Liver (tissue), 9 donors: ENCODE measurements around the gene MUC21. TPM values are rescaled to one million over a fixed set of nuclear protein-coding genes. Genes with fewer than 3 reads are reported as not detected.

Experiments used
- DNase-seq: peaks from one replicate; pipeline ENCODE4 v3.0.0-alpha.2; 2017; ENCODE audit warnings: low spot score
- H3K27ac ChIP-seq, 2 donors: one replicate each; pipeline ENCODE4 v1.7.0; 2013; ENCODE audit warnings: inconsistent platforms in 2 of 2, low read length in 2 of 2, control low read depth in 1 of 2, low read depth in 1 of 2, mild to moderate bottlenecking in 1 of 2
- H3K27me3 ChIP-seq, 4 donors: one replicate each; pipeline versions ENCODE4 v1.6.1 to v1.7.0; 2013; ENCODE audit warnings: low read length in 3 of 4, inconsistent platforms in 1 of 4, mild to moderate bottlenecking in 1 of 4, moderate library complexity in 1 of 4; ENCODE audit not compliant: control insufficient read depth in 4 of 4, insufficient read depth in 4 of 4
- H3K36me3 ChIP-seq, 4 donors: one replicate each; pipeline versions ENCODE4 v1.6.1 to v1.7.0; 2013; ENCODE audit warnings: low read length in 3 of 4, mild to moderate bottlenecking in 3 of 4, low read depth in 1 of 4, moderate library complexity in 1 of 4; ENCODE audit not compliant: control insufficient read depth in 4 of 4, insufficient read depth in 3 of 4
- H3K4me1 ChIP-seq, 4 donors: one replicate each; pipeline versions ENCODE4 v1.6.1 to v1.7.0; 2013; ENCODE audit warnings: low read length in 3 of 4, mild to moderate bottlenecking in 3 of 4, moderate library complexity in 1 of 4; ENCODE audit not compliant: control insufficient read depth in 4 of 4, insufficient read depth in 4 of 4
- H3K4me3 ChIP-seq, 3 donors: one replicate each; pipeline versions ENCODE4 v1.6.1 to v1.7.0; 2013; ENCODE audit warnings: low read length in 3 of 3, control low read depth in 1 of 3, low read depth in 1 of 3, mild to moderate bottlenecking in 1 of 3
- H3K9ac ChIP-seq, 2 donors: one replicate each; pipeline ENCODE4 v1.7.0; 2013; ENCODE audit warnings: low read length in 2 of 2, mild to moderate bottlenecking in 2 of 2, moderate library complexity in 2 of 2, control low read depth in 1 of 2, low read depth in 1 of 2
- H3K9me3 ChIP-seq, 4 donors: one replicate each; pipeline versions ENCODE4 v1.6.1 to v1.7.0; 2013; ENCODE audit warnings: low read length in 3 of 4; ENCODE audit not compliant: control insufficient read depth in 4 of 4
- ATF3 ChIP-seq: IDR thresholded peaks from 2 replicates; pipeline ENCODE4 v1.6.1; 2016; ENCODE audit warnings: antibody characterized with exemption
- EGR1 ChIP-seq, 2 donors: IDR thresholded peaks; 2 replicates each; pipeline ENCODE4 v1.6.1; 2016 to 2018; ENCODE audit warnings: antibody characterized with exemption in 2 of 2, low read depth in 2 of 2
- FOXA1 ChIP-seq: IDR thresholded peaks from 2 replicates; pipeline ENCODE4 v1.6.1; 2016; ENCODE audit warnings: antibody characterized with exemption
- FOXA2 ChIP-seq: IDR thresholded peaks from 2 replicates; pipeline ENCODE4 v1.6.1; 2016; ENCODE audit warnings: antibody characterized with exemption
- GABPA ChIP-seq, 2 donors: IDR thresholded peaks in 1 of 2; conservative IDR thresholded peaks in 1 of 2; 2 replicates each; pipeline ENCODE4 v1.6.1; 2016; ENCODE audit warnings: antibody characterized with exemption in 2 of 2, mild to moderate bottlenecking in 1 of 2, moderate library complexity in 1 of 2
- HNF4A ChIP-seq, 2 donors: conservative IDR thresholded peaks; 2 replicates each; pipeline ENCODE4 v1.6.1; 2016; ENCODE audit warnings: antibody characterized with exemption in 2 of 2, mild to moderate bottlenecking in 2 of 2
- HNF4G ChIP-seq: IDR thresholded peaks from 2 replicates; pipeline ENCODE4 v1.6.1; 2016; ENCODE audit warnings: antibody characterized with exemption
- JUND ChIP-seq, 2 donors: IDR thresholded peaks; 2 replicates each; pipeline ENCODE4 v1.6.1; 2016; ENCODE audit warnings: antibody characterized with exemption in 2 of 2
- MAX ChIP-seq: IDR thresholded peaks from 2 replicates; pipeline ENCODE4 v1.6.1; 2016; ENCODE audit warnings: antibody characterized with exemption
- NR2F2 ChIP-seq: IDR thresholded peaks from 2 replicates; pipeline ENCODE4 v1.6.1; 2016; ENCODE audit warnings: antibody characterized with exemption
- SP1 ChIP-seq: IDR thresholded peaks from 2 replicates; pipeline ENCODE4 v1.6.1; 2018; ENCODE audit warnings: antibody characterized with exemption, mild to moderate bottlenecking
- TAF1 ChIP-seq: conservative IDR thresholded peaks from 2 replicates; pipeline ENCODE4 v1.6.1; 2016; ENCODE audit warnings: antibody characterized with exemption, mild to moderate bottlenecking
- YY1 ChIP-seq: IDR thresholded peaks from 2 replicates; pipeline ENCODE4 v1.6.1; 2016; ENCODE audit warnings: antibody characterized with exemption, mild to moderate bottlenecking
- ZBTB33 ChIP-seq: IDR thresholded peaks from 2 replicates; pipeline ENCODE4 v1.6.1; 2016; ENCODE audit warnings: antibody characterized with exemption
- WGBS: extraction: QIAGEN DNeasy Blood & Tissue Kit; methylation state at CpG from one replicate; pipeline ENCODE4 v1.1.7; 2013; 5-methylcytosine and 5-hydroxymethylcytosine counted together
- polyA plus RNA-seq, 2 donors: library from polyadenylated mRNA; stranded (reverse) in 1 of 2; unstranded in 1 of 2; fragments of 200-250 nt in 1 of 2; fragments of >200 nt in 1 of 2; fragmentation: Nextera tagmentation in 1 of 2; extraction: Ambion mirVana in 1 of 2; gene quantifications; one replicate each; pipeline versions ENCODE4 v1.2.1 to v1.2.3, GENCODE V29; 2013 to 2015
- total RNA-seq, 2 donors: library from RNA; depleted of rRNA; stranded (reverse); fragments of >200 nt; gene quantifications; one replicate each; pipeline ENCODE4 v1.2.3, GENCODE V29; 2014
- TF ChIP-seq, protein P1 (sequence below): fragments of 150-350 bp; IDR thresholded peaks from 2 replicates; pipeline ENCODE4 v1.5.1; 2017; ENCODE audit warnings: improper control_type of control experiment, low read depth, low read length; ENCODE audit not compliant: missing input control
- TF ChIP-seq, protein P2 (sequence below): IDR thresholded peaks from 2 replicates; pipeline ENCODE4 v1.6.1; 2016; ENCODE audit warnings: antibody characterized with exemption, mild to moderate bottlenecking
- donor health status: healthy.
- donor health status: healthy.
- donor health status: healthy.
- donor health status: healthy.
- donor health status: healthy.

Gene MUC21
- total and polyA plus RNA-seq, 4 donors: 0.02 TPM; not detected in 3

GRCh38 chr6:31005249-31006020, 21.9 kb downstream of the MUC21 start:
- Histone ChIP-seq H3K9ac (no peak overlapping the region), H3K4me3 (no peak overlapping the region), H3K4me1 (no peaks in the 10 kb centered on the region), H3K9me3 (no peaks in the 10 kb centered on the region), H3K36me3 (no peaks in the 10 kb centered on the region), H3K27ac (no peak overlapping the region), H3K27me3 (no peaks in the 10 kb centered on the region)
- DNase-seq: no peak
- TF ChIP-seq NR2F2: no peak
- TF ChIP-seq ATF3: no peak
- TF ChIP-seq HNF4A (conservative IDR thresholded peaks at IDR 0.05): no peak
- TF ChIP-seq, protein P1, sequence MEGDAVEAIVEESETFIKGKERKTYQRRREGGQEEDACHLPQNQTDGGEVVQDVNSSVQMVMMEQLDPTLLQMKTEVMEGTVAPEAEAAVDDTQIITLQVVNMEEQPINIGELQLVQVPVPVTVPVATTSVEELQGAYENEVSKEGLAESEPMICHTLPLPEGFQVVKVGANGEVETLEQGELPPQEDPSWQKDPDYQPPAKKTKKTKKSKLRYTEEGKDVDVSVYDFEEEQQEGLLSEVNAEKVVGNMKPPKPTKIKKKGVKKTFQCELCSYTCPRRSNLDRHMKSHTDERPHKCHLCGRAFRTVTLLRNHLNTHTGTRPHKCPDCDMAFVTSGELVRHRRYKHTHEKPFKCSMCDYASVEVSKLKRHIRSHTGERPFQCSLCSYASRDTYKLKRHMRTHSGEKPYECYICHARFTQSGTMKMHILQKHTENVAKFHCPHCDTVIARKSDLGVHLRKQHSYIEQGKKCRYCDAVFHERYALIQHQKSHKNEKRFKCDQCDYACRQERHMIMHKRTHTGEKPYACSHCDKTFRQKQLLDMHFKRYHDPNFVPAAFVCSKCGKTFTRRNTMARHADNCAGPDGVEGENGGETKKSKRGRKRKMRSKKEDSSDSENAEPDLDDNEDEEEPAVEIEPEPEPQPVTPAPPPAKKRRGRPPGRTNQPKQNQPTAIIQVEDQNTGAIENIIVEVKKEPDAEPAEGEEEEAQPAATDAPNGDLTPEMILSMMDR: no peak
- no peak for TF ChIP-seq FOXA1
- no peak for TF ChIP-seq YY1
- TF ChIP-seq TAF1: no peak
- TF ChIP-seq, protein P2, sequence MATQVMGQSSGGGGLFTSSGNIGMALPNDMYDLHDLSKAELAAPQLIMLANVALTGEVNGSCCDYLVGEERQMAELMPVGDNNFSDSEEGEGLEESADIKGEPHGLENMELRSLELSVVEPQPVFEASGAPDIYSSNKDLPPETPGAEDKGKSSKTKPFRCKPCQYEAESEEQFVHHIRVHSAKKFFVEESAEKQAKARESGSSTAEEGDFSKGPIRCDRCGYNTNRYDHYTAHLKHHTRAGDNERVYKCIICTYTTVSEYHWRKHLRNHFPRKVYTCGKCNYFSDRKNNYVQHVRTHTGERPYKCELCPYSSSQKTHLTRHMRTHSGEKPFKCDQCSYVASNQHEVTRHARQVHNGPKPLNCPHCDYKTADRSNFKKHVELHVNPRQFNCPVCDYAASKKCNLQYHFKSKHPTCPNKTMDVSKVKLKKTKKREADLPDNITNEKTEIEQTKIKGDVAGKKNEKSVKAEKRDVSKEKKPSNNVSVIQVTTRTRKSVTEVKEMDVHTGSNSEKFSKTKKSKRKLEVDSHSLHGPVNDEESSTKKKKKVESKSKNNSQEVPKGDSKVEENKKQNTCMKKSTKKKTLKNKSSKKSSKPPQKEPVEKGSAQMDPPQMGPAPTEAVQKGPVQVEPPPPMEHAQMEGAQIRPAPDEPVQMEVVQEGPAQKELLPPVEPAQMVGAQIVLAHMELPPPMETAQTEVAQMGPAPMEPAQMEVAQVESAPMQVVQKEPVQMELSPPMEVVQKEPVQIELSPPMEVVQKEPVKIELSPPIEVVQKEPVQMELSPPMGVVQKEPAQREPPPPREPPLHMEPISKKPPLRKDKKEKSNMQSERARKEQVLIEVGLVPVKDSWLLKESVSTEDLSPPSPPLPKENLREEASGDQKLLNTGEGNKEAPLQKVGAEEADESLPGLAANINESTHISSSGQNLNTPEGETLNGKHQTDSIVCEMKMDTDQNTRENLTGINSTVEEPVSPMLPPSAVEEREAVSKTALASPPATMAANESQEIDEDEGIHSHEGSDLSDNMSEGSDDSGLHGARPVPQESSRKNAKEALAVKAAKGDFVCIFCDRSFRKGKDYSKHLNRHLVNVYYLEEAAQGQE: no peak
- TF ChIP-seq EGR1 (IDR thresholded peaks at IDR 0.05; ENCODE audit: low read depth in 2 of 2): no peak
- TF ChIP-seq GABPA (IDR thresholded peaks at IDR 0.05 in 1 of 2, conservative IDR thresholded peaks at IDR 0.05 in 1 of 2): no peak
- no peak for TF ChIP-seq FOXA2
- TF ChIP-seq JUND (IDR thresholded peaks at IDR 0.05): no peak
- no peak for TF ChIP-seq HNF4G
- no peak for TF ChIP-seq SP1
- TF ChIP-seq ZBTB33: no peak
- no peak for TF ChIP-seq MAX
- WGBS: 86% methylated on average over 9 of the region's 9 CpGs
